Right lobe of liver (tissue), 6 donors: ENCODE measurements around the gene HMGXB4. TPM values are rescaled to one million over a fixed set of nuclear protein-coding genes. Genes with fewer than 3 reads are reported as not detected.

Experiments used
- ATAC-seq, 4 donors: fragments of 200-7000 bp; cut with Tn5 transposase; one replicate each; pipeline ENCODE4 v1.9.1; 2020; ENCODE audit warnings: mild to moderate bottlenecking in 4 of 4, moderate library complexity in 4 of 4
- DNase-seq, 3 donors: peaks; one replicate each; pipeline ENCODE4 v3.0.0-alpha.2; 2020
- H3K27ac ChIP-seq, 3 donors: fragments of 200-600 bp; one replicate each; pipeline ENCODE4 v1.8.0; 2022
- H3K27me3 ChIP-seq, 2 donors: fragments of 200-600 bp; one replicate each; pipeline ENCODE4 v1.8.0; 2022
- H3K36me3 ChIP-seq, 4 donors: fragments of 200-600 bp; sonication (generic) in 1 of 4; one replicate each; pipeline versions ENCODE4 v1.5.1 to v1.8.0; 2017 to 2022; ENCODE audit warnings: control low read depth in 1 of 4
- H3K4me1 ChIP-seq, 4 donors: fragments of 200-600 bp; sonication (generic) in 1 of 4; one replicate each; pipeline versions ENCODE4 v1.5.1 to v1.8.0; 2017 to 2022; ENCODE audit warnings: control low read depth in 1 of 4
- H3K4me3 ChIP-seq, 3 donors: fragments of 200-600 bp; one replicate each; pipeline ENCODE4 v1.8.0; 2022
- H3K9me3 ChIP-seq, 4 donors: fragments of 200-600 bp; sonication (generic) in 1 of 4; one replicate each; pipeline versions ENCODE4 v1.5.1 to v1.8.0; 2017 to 2022; ENCODE audit warnings: control low read depth in 1 of 4
- POLR2A ChIP-seq: fragments of 450-650 bp; IDR thresholded peaks from one replicate; pipeline ENCODE4 v1.6.1; 2017; ENCODE audit warnings: antibody characterized with exemption, mild to moderate bottlenecking
- WGBS: methylation state at CpG from one replicate; pipeline ENCODE4 v1.1.6; 2018; ENCODE audit warnings: low coverage, low lambda C conversion rate; ENCODE audit not compliant: insufficient coverage; ENCODE audit errors: missing lambda C conversion rate; 5-methylcytosine and 5-hydroxymethylcytosine counted together
- intact Hi-C, 2 donors: fragments of 100-400 bp; cut with DNase I; formaldehyde crosslinking; loops; one replicate each; pipeline versions ENCODE4 v1.11.2 to v1.14.1; 2022
- total RNA-seq, 6 experiments: library from RNA; depleted of rRNA in 2 of 6; stranded (reverse); fragments of >200 nt in 2 of 6; fragmentation: NEBNext Ultra II Directional in 3 of 6; extraction: Animal tissue kit (Norgen Biotek cat#: 25700) in 3 of 6; gene quantifications; one replicate each; pipeline versions ENCODE4 v1.1.0 to v1.2.4, GENCODE V29; 2016 to 2023
- TF ChIP-seq, protein P1 (sequence below), 4 donors: fragments of 200-600 bp in 3 of 4; fragments of 450-650 bp in 1 of 4; IDR thresholded peaks; one replicate each; pipeline versions ENCODE4 v1.5.1 to v1.8.0; 2016 to 2022; ENCODE audit warnings: antibody characterized with exemption in 4 of 4, mild to moderate bottlenecking in 2 of 4
- donor health status: DM: no; HTN: yes; CAD: no.
- donor health status: DM: no; HTN: no; CAD: no.
- donor health status: DM: no; HTN: no; CAD: no.
- donor health status: DM: no; HTN: yes; CAD: no.
- donor health status: DM: no; HTN: yes; CAD: no.

HMGXB4 gene
- total RNA-seq, 6 experiments from 2014 or later: 4.6 to 8.2 (median 5.7) TPM

DNA sequence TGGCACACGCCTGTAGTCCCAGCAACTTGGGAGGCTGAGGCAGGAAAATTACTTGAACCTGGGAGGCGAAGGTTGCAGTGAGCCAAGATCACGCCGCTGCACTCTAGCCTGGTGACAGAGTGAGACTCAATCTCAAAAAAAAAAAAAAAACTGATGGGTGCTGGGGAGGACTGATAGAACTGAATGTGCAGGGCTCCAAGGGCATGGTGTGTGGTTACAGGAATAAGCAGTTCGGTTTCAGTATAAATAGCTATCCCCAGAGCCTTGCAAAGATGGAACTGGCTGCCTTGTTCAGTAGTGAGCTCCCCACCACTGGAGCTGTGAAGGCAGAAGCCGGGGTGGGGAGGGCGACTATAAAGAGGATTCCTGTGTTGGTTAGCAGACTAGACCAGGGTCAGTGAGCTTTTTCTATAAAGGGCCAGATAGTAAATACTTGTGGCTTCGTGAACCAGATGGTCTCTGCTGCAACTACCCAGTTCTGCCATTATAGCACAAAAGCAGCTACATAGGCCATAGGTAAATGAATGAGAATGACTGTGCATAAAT is 48.3 kb downstream of the HMGXB4 start:
- intact Hi-C loops: no loop called here
- DNase-seq (no peak), ATAC-seq (no peak)
- no peaks in the 10 kb centered on the region for H3K9me3 ChIP-seq
- no peak overlapping the region for H3K27ac ChIP-seq
- peaks cover 0 to 28% (median 14%) of the 10 kb centered on the region in 4 donors for H3K4me1 ChIP-seq
- 81% methylated on average over 6 of the region's 8 CpGs for WGBS
- H3K27me3 ChIP-seq: no peaks in the 10 kb centered on the region
- TF ChIP-seq POLR2A: no peak
- TF ChIP-seq, protein P1, sequence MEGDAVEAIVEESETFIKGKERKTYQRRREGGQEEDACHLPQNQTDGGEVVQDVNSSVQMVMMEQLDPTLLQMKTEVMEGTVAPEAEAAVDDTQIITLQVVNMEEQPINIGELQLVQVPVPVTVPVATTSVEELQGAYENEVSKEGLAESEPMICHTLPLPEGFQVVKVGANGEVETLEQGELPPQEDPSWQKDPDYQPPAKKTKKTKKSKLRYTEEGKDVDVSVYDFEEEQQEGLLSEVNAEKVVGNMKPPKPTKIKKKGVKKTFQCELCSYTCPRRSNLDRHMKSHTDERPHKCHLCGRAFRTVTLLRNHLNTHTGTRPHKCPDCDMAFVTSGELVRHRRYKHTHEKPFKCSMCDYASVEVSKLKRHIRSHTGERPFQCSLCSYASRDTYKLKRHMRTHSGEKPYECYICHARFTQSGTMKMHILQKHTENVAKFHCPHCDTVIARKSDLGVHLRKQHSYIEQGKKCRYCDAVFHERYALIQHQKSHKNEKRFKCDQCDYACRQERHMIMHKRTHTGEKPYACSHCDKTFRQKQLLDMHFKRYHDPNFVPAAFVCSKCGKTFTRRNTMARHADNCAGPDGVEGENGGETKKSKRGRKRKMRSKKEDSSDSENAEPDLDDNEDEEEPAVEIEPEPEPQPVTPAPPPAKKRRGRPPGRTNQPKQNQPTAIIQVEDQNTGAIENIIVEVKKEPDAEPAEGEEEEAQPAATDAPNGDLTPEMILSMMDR (IDR thresholded peaks at IDR 0.05): no peak
- no peaks in the 10 kb centered on the region for H3K36me3 ChIP-seq
- no peak overlapping the region for H3K4me3 ChIP-seq

DNA sequence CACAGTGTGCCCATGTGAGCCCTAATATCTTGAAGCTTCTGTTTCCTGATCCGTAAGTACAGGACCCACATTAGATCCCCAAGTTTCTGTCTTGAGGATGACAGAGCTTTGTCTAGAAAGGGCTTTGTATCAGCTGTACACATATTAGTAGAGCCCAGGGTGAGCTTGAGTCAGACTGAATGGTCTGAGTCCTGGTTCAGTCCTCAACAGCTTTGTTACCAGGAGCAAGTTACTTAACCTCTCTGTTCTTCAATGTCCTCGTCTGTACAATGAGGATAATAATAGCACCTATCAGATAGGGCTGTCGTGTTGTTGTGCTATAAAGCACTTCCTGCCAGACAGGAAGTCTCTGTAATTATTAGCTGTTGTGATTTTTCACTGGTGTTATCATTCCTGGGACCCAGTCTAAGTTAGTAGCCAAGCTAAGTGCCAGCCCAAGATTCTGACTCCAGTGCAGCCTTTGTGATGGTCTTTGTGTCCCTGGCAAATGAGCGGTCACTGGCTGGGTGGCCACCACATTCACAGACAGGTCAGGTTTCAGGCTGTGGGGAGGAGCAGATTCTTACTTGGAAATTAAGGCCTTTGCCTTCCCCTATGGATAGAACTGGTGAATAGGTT is 49.2 kb downstream of the HMGXB4 start:
- ATAC-seq (peak in 1 of 4 donors; percentile 4), DNase-seq (no peak)
- H3K4me1 ChIP-seq: peaks cover 0 to 37% (median 15%) of the 10 kb centered on the region in 4 donors
- H3K4me3 ChIP-seq: no peak overlapping the region
- 26% methylated on average over 3 of the region's 4 CpGs for WGBS
- H3K27ac ChIP-seq: peak overlapping the region in 1 of 3 donors; percentile 6
- H3K9me3 ChIP-seq: no peaks in the 10 kb centered on the region
- no peaks in the 10 kb centered on the region for H3K36me3 ChIP-seq
- intact Hi-C loops: no loop called here
- TF ChIP-seq POLR2A: no peak
- TF ChIP-seq, protein P1 (IDR thresholded peaks at IDR 0.05): no peak
- no peaks in the 10 kb centered on the region for H3K27me3 ChIP-seq

DNA sequence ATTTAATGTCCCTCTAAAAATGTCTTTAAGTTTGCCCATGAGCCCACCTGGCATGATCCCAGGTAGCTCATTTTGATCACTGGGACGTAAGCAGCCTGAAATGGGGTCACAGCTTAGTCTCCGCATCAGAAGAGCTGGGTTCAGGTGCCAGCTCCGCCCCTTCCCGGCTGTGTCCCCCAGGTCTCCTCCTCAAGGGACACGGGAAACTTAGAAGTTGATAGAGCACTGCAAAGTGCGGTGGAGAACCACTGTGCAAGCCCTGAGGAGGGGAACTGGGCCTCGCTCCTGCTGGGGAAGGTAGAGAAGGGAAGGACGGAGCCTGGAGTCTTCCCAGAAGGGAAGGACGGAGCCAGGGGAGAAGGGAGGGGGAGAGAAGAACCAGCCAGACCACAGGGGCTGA is 50.1 kb downstream of the HMGXB4 start:
- Histone ChIP-seq H3K27ac (no peak overlapping the region), H3K4me3 (no peak overlapping the region), H3K36me3 (no peaks in the 10 kb centered on the region), H3K9me3 (no peaks in the 10 kb centered on the region), H3K27me3 (no peaks in the 10 kb centered on the region), H3K4me1 (peaks cover 0 to 39% (median 16%) of the 10 kb centered on the region in 4 donors)
- DNase-seq: no peak
- no peak for TF ChIP-seq POLR2A
- TF ChIP-seq, protein P1 (IDR thresholded peaks at IDR 0.05): no peak
- no peak for ATAC-seq
- intact Hi-C loops: no loop called here
- WGBS: 79% methylated on average over 4 of the region's 9 CpGs

DNA sequence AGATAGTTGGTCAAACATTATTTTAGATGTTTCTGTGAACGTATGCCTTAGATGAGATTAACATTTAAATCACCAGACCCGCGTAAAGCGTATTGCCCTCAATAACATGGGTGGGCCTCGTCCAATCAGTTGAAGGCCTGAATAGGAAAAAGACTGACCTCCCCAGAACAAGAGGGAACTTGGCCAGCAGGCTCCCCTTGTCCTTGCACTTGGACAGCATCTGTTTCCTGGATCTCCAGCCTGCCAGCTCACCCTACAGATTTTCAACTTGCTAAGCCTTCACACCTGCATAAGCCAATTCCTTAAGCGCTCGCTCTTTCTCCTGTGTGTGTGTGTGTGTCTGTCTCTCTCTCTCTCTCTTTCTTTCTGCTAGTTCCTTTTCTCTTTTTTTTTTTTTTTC is 50.6 kb downstream of the HMGXB4 start:
- ATAC-seq (no peak), DNase-seq (no peak)
- peaks cover 0 to 39% (median 19%) of the 10 kb centered on the region in 4 donors for H3K4me1 ChIP-seq
- H3K9me3 ChIP-seq: no peaks in the 10 kb centered on the region
- intact Hi-C loops: no loop called here
- H3K27ac ChIP-seq: no peak overlapping the region
- no peak for TF ChIP-seq POLR2A
- TF ChIP-seq, protein P1 (IDR thresholded peaks at IDR 0.05): no peak
- H3K27me3 ChIP-seq: no peaks in the 10 kb centered on the region
- no peak overlapping the region for H3K4me3 ChIP-seq
- H3K36me3 ChIP-seq: no peaks in the 10 kb centered on the region
- 93% methylated on average over 7 of the region's 7 CpGs for WGBS
